GM19099 (cell line): Measurements from ENCODE around the gene SLC44A2.

Experiments
- POLR2A ChIP-seq: IDR thresholded peaks from 3 replicates; pipeline ENCODE4 v1.6.1; 2011; ENCODE audit warnings: low read depth; ENCODE audit not compliant: insufficient read length; ENCODE audit errors: extremely low read depth

The SLC44A2 gene

DNA sequence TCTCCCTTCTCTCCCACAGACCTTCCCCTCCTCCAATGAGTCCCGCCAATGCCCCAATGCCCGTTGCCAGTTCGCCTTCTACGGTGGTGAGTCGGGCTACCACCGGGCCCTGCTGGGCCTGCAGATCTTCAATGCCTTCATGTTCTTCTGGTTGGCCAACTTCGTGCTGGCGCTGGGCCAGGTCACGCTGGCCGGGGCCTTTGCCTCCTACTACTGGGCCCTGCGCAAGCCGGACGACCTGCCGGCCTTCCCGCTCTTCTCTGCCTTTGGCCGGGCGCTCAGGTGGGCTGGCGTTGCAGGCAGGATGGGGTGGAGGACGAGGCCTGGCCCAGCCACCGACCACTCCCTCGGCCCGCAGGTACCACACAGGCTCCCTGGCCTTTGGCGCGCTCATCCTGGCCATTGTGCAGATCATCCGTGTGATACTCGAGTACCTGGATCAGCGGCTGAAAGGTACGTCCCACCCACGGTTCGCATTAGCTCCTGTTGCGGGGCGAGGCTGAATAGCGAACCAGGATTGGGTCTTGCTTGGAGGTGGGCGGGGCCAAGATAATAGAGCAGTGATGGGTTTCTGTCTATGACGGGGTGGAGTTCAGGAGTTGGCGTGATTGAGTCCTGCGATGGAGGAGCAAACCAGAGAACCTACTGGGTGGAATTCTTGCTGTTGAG lies 11.1 kb downstream of the SLC44A2 start:
- no peak for TF ChIP-seq POLR2A

DNA sequence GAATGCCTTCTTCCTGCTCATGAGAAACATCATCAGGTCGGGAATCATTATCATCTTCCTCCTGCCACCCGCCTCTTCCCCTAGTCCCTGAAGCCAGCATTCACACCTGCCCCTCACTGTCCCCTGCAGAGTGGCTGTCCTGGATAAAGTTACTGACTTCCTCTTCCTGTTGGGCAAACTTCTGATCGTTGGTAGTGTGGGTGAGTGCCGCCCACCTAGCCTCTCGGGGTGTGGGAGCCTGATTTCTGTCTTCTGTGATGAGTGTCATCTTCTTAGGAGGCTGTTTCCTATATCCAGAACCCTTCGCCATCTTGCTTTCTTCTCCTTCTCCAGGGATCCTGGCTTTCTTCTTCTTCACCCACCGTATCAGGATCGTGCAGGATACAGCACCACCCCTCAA lies 12.5 kb downstream of the SLC44A2 start:
- TF ChIP-seq POLR2A: no peak

DNA sequence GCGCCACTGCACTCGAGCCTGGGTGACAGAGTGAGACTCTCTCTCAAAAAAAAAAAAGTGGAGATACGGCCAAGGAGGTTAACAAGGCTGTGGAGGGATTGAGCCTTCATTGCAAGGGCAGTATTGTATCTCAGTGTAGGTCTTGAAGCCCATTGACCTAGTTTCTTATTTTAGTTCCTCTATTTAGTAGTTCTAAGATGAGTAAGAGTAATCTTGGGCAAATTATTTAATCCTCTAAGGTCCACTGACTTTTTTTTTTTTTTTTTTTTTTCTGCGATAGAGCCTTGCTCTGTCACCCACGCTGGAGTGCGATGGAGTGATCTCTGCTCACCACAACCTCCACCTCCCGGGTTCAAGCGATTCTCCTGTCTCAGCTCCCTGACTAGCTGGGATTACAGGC lies 14.5 kb downstream of the SLC44A2 start:
- no peak for TF ChIP-seq POLR2A

DNA sequence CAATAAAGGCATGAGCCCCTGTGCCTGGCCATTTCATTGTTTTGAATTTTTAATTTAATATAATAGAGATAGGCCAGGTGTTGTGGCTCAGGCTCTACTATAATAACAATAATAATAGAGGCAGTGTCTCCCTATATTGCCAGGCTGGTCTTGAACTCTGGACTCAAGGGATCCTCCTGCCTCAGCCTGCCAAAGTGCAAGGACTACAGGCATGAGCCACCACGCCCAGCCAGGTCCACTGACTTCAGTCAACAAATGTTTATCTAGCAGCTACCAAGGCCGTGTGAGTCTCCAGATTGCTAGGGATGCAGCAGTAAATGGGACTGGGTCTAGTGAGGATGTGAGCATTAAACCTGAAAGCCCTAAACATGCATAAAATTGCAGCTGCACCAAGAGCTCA lies 15.0 kb downstream of the SLC44A2 start:
- TF ChIP-seq POLR2A: no peak

- TF ChIP-seq POLR2A: no peak
Observed at GRCh38 chr19:10641248-10641647, 15.9 kb downstream of the SLC44A2 start.

GRCh38 chr19:10642473-10643171 lies 17.3 kb downstream of the SLC44A2 start:
- no peak for TF ChIP-seq POLR2A

DNA sequence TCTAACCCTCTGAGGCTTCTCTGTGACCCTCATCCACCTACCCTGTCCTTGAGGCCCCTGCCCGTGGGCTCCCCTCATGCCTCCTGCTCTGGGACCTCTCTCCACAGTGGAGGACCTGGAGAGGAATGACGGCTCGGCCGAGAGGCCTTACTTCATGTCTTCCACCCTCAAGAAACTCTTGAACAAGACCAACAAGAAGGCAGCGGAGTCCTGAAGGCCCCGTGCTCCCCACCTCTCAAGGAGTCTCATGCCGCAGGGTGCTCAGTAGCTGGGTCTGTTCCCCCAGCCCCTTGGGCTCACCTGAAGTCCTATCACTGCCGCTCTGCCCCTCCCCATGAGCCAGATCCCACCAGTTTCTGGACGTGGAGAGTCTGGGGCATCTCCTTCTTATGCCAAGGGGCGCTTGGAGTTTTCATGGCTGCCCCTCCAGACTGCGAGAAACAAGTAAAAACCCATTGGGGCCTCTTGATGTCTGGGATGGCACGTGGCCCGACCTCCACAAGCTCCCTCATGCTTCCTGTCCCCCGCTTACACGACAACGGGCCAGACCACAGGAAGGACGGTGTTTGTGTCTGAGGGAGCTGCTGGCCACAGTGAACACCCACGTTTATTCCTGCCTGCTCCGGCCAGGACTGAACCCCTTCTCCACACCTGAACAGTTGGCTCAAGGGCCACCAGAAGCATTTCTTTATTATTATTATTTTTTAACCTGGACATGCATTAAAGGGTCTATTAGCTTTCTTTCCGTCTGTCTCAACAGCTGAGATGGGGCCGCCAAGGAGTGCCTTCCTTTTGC lies 18.0 kb downstream of the SLC44A2 start:
- TF ChIP-seq POLR2A: no peak

DNA sequence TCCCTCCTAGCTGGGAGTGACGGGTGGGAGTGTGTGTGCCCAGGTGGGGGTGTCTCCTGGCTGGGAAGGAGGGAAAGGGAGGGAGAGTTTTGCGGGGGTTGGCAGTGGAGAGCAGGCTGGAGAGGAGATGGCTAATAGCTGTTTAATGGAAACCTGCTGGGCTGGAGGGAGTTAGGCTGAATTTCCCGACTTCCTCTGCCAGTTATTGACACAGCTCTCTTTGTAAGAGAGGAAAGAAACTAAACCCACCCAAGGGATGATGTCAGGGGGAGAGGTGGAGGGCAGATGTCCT lies 18.6 kb downstream of the SLC44A2 start:
- TF ChIP-seq POLR2A: no peak

DNA sequence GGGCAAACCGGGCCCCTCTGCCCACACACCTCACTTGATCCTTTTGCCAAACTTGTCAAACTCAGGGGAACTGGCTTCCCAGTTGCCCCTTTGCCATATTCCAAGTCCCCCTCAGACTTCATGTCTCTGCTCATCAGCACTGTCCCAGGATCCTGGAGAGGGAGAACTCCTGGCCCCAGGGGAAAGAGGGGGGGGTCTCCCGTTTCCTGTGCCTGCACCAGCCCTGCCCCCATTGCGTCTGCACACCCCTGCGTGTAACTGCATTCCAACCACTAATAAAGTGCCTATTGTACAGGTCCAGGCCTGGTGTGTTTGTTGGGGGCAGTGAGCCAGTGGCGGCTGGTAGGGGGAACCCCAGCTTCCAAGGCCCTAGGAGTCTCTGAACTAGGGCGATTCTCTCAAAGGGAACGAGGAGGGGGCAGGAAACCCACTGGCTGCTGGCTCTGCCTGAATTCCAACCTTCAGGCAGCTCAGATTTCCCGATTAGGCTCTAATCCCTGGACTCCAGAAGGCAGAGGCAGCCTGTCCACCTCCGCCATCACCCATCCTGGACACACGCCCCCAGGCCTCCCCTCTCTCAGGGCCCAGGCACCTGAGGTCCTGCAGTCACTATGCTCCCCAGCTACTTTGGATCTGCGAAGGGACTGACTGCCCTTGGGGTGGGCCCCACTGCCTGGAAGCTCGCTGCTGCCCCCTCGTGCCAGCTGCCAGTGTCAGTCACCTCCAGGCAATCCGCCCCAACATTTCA lies 19.1 kb downstream of the SLC44A2 start:
- no peak for TF ChIP-seq POLR2A

DNA sequence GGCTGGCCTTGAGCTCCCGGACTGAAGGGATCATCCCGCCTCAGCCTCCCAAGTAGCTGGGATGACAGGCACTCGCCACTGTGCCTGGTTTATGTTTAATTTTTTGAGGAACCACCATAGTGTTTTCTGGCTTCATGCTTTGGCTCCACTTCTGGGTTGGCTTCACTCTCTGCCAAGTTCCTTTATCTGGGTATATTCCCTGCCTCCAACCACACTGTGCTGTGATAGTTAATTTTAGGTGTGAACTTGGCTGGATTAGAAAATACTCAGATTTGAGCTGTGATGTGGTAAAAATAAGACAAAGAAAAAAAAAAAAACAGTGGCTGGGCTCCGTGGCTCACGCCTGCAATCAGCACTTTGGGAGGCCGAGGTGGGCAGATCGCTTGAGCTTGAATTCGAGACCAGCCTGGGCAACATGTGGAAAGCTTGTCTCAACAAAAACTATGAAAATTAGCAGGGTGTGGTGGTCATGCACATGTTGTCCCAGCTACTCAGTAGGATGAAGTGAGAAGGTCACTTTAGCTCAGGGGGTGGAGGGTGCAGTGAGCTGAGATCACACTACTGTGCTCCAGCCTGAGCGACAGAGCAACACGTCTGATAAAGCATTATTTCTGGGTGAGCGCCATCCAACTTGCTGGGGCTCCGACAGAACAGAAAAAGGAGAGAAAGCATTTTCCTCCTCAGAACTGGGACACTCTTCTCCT lies 21.3 kb downstream of the SLC44A2 start:
- no peak for TF ChIP-seq POLR2A

DNA sequence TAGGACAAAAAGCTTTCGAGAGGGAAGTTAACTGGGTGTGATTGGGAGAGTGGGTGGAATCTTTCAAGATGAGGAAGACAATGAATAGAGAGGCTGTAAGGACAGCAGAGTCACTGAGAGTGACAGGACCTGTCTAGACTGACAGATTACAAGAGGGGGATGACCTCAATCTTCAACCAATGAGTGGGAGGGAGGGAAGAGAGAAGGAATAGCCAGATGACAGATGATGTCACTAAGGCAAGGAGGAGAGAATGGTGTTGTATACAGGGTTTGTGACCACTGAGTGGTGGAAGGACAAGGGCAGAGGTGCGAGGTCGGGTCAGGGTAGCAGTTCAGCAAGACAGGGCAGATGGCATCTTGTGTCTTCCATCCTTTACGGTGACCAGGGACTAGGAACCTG lies 23.0 kb downstream of the SLC44A2 start:
- no peak for TF ChIP-seq POLR2A

GRCh38 chr19:10651851-10652250 lies 26.5 kb downstream of the SLC44A2 start:
- no peak for TF ChIP-seq POLR2A

GRCh38 chr19:10653482-10653731 lies 28.1 kb downstream of the SLC44A2 start:
- no peak for TF ChIP-seq POLR2A

DNA sequence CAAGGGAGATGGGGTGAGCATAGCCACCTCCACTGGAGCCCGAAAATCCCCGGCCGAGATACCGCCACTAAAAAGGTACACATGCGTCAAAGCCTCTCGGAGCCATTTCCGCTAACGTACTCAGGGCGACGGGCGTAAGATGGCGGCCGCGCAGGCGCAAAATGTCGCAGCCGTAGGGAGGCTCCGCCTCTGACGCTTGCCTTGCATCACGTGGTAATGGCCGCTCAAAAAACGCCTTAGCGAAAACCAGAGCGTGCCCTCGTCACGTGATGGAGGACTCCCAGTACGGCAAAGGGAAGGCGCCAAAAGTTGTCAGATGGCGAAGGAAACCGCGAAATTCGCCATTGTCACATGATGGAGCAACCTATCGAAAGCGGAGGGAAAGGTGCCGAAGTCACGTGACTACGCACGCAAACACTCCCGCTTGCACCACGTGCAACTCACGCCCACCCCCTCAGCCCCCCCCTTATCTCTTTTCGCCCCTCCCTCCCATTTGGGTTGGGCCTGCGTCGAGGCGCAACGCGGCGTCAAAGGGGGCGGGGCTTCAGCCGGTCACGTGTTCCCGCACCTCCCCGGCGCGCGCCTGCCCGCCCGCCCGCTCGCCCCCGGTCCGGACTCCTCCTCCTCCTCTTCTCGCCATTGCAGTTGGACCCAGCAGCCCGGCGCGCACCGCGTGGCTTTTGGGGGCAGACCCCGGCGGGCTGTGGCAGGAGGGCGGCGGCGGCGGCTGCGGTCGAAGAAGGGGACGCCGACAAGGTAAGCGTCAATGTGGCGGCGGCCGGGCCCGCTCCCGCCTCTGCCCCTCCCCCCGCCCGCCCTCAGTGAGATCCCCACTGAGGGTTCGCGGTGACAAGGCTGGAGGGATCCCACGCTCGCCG lies 28.6 kb downstream of the SLC44A2 start, which contains the start of gene ILF3:
TSS of gene ILF3 (plus strand) at position 615 of the 878 bp plus-strand sequence. CDS start 16,260 bp downstream, outside the sequence.
- TF ChIP-seq POLR2A: peak; percentile 96
